GM13977 (cell line): ENCODE results near the gene CCR9.

Source experiments
- DNase-seq: peaks from one replicate; pipeline ENCODE4 v3.0.0; 2012; ENCODE audit warnings: low spot score
- CTCF ChIP-seq: IDR thresholded peaks from 2 replicates; pipeline ENCODE4 v1.5.1; 2012; ENCODE audit warnings: mild to moderate bottlenecking, control low read depth; ENCODE audit not compliant: insufficient read depth; ENCODE audit errors: extremely low read depth, missing control alignments
- in situ Hi-C: fragments of 300-500 bp; cut with MboI; formaldehyde crosslinking; loops from one replicate; pipeline ENCODE4 v1.12.0; 2022; ENCODE audit warnings: low sequenced_read_pairs, low pct_unique_long_range_greater_than_20kb, mixed read lengths, inconsistent platforms; ENCODE audit not compliant: unreplicated experiment

CCR9 gene

GRCh38 chr3:45870099-45870498, 16.2 kb upstream of the CCR9 start:
- DNase-seq: no peak
- no peak for TF ChIP-seq CTCF
- in situ Hi-C loops: no loop called here

- in situ Hi-C loops: no loop called here
- no peak for TF ChIP-seq CTCF
- no peak for DNase-seq
These were observed 14.6 kb upstream of the CCR9 start for GRCh38 chr3:45871780-45872179.

GRCh38 chr3:45872569-45872968, 13.8 kb upstream of the CCR9 start:
- in situ Hi-C loops: no loop called here
- TF ChIP-seq CTCF: no peak

GRCh38 chr3:45873036-45873435, 13.3 kb upstream of the CCR9 start:
- in situ Hi-C loops: no loop called here
- DNase-seq: no peak
- TF ChIP-seq CTCF: no peak

More at GRCh38 chr3:45872569-45872968, 13.8 kb upstream of the CCR9 start:
- no peak for DNase-seq

- in situ Hi-C loops: no loop called here
- DNase-seq: no peak
- TF ChIP-seq CTCF: no peak
These were observed 12.7 kb upstream of the CCR9 start for GRCh38 chr3:45873638-45874037.

GRCh38 chr3:45874677-45875346, 11.5 kb upstream of the CCR9 start:
- no peak for DNase-seq
- TF ChIP-seq CTCF: no peak
- in situ Hi-C loops: no loop called here
